NOMO-1 treated with dmso at 0.1 percent for 144 hours (cell line): ENCODE results near the gene TSHZ2.

Source experiments
- DNase-seq: peaks from one replicate; lab custom pipeline; 2025; ENCODE audit not compliant: unreplicated experiment; lab: John Stamatoyannopoulos, UW

TSHZ2 gene

GRCh38 chr20:53194306-53195290, 222.4 kb downstream of the TSHZ2 start:
- no peak for DNase-seq

- DNase-seq, result no peak
Observed at GRCh38 chr20:53195876-53196610, 223.9 kb downstream of the TSHZ2 start.

DNA sequence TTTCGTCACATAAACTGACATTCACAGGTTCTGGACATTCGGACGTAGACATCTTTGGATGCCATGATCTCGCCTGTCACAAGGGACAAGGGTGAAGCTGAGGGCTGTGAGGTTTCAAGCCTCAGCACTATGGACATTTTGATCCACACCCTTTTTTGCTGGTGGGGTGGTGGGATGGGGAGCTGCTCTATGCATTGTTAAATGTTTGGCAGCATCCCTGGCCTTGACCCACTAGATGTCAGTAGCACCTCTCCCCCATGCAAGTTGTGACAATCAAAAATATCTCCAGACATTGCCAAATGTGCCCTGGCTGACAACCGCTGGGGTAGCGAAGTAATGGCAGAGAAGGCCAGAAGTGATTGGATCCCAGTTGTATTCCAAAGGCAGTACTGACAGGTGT, 229.4 kb downstream of the TSHZ2 start:
- no peak for DNase-seq

DNA sequence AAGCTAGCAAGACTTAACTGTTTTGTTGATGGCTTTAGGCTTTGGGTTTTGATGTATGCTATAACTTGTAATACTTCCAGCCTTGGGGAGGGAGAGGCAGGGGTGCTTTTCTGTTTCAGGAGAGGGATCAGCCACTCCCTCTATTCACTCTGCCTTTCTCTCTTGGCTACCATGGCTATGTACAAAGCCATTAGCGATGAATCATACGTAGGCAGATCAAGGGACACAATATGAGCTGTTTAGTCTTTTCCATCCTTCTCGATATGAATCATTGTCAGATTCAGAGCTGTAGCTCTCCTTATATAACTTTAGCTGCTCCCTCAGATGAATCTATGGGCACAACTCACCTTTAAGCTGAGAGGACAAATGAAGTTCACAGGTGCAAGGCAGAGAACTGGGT, 230.6 kb downstream of the TSHZ2 start:
- DNase-seq, result no peak

DNA sequence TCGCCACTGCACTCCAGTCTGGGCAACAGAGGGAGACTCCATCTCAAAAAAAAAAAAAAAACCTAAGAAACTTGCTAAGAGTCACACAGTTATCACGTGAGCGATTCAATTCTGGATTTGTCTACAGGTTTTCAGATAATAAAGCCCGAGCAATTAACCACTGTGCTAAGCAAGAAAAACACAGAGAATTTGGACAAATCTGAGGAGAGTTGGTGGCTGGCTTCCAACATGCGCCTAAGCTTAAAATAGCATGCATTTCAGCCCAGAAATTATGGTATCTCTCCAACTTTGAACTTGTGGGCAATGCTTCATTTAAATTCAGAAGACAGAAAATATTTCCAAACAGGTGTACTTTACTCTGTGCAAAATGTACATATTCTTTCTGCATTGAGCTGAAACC, 232.9 kb downstream of the TSHZ2 start:
- no peak for DNase-seq

- DNase-seq, result no peak
Observed at GRCh38 chr20:53208110-53208832, 236.1 kb downstream of the TSHZ2 start.

DNA sequence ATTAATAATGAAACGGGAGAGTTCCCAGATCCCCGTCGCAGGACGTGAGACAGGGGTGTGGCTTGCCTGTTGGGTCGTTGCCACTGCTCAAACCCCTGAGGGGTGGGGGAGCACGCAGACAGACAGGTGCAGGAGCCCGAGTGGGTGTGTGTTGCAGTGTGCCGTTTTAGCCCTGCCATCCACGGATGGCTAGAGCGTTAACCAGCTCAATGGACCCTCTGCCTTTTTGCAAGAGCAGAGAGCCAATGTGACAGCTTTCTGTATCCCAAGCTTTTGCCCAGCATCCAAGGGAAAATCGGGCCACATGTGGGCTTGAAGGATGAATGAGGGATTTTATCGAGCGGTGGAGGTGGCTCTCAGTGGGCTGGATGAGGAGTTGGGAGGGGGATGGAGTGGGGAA, 237.9 kb downstream of the TSHZ2 start:
- no peak for DNase-seq

- no peak for DNase-seq
Observed at GRCh38 chr20:53210931-53211330, 238.8 kb downstream of the TSHZ2 start.

DNA sequence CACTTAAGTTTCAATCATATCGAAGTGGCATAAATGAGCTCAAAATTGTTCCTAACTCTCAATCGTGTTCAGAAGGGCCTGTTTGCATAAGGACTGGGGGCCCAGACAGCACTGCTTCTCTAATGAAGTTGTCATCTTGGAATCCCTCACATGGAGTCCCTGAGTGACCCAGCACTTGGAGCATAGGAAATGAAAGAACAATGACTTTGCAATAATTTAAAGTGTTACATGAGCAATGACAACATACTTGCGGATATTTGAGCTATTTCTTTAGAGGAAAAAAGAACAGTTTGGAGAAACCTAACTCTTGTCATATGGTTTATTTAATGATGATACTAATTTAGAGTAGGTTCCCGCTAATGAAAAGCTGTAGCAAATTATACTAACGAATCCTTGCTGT, 239.9 kb downstream of the TSHZ2 start:
- no peak for DNase-seq

DNA sequence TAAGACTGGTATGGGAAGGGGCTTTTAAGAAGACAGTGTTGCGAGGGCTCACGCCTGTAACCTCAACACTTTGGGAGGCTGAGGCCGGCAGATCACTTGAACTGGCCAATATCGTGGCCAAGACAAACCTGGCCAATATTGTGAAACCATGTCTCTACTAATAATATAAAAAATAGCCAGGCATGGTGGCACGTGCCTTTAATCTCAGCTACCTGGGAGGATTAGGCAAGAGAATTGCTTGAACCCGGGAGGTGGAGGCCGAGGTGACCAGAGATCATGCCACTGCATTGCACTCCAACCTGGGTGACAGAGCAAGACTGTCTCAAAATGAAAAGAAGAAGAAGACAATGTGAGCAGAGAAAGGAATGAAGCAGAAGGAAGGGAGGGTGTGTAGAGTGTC, 242.2 kb downstream of the TSHZ2 start:
- DNase-seq, result no peak

DNA sequence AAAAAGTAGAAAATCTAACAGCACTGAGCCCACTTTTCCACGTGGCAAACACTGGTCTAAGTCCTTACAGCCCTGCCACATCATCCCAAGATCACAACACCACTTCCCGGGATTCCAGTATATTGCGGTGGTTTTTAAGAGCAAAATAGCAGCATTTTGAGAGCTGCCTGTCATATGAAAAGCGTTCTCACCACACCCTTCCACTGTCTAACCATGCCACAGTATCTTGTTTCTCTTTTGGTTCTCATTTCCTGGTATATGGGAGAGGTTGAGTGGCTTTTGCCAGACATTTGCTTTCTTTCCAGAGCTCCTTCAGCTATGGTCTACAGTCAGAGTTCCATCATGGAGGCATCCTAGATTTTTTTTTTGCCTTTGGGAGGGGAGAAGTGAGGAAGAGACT, 243.0 kb downstream of the TSHZ2 start:
- no peak for DNase-seq

GRCh38 chr20:53216478-53216855, 244.3 kb downstream of the TSHZ2 start:
- DNase-seq, result no peak

GRCh38 chr20:53216856-53217576, 244.9 kb downstream of the TSHZ2 start:
- no peak for DNase-seq

DNA sequence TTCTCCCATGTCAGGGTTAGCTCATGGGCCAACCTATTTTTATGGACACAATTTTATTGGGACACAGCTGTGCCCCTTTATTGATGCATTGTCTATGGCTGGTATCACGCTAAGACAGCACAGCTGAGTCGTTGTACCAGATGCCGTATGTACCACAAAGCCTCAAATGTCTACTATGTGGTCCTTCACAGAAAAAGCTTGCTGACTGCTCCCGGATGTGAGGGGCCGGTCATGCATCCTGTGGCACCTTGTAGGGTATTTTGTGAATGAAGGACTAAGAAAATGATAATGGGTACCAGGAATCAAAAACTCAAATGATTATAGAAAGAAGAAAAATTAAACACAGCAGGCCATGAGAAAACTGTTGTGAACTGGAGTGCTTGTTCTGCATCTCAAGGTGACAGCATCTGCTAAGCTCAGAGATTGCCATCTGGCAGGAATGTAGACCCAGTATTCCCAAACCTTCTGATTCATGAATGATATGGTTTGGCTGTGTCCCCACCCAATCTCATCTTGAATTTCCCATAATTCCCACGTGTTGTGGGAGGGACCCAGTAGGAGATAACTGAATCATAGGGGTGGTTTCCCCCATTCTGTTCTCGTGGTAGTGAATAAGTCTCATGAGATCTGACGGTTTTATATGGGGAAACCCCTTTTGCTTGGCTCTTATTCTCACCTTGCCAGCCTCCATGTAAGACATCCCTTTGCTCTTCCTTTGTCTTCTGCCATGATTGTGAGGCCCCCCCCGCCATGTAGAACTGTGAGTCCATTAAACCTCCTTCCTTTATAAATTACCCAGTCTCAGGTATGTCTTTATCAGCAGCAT, 248.5 kb downstream of the TSHZ2 start:
- no peak for DNase-seq

- no peak for DNase-seq
Observed at GRCh38 chr20:53221731-53222130, 249.6 kb downstream of the TSHZ2 start.

- DNase-seq, result no peak
Observed at GRCh38 chr20:53222416-53222815, 250.3 kb downstream of the TSHZ2 start.

GRCh38 chr20:53222932-53223331, 250.8 kb downstream of the TSHZ2 start:
- no peak for DNase-seq

GRCh38 chr20:53223626-53224172, 251.5 kb downstream of the TSHZ2 start:
- DNase-seq, result no peak

DNA sequence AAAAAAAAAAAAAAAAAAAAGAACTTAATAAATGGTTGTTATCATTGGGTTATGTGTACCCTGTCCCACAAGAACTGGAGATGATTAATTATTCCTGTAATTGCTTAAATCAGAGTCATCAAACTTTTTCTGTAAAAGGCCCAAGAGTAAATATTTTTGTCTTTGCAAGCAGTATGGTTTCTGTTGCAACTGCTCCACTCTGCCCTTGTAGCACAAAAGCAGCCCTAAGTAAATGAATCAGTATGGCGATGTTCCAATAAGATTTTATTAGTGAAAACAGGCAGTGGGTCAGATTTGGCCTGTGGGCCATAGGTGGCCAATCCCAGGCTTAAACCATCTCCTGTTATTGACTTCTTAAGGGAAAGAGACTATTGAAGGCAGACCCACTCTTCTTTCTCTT, 252.7 kb downstream of the TSHZ2 start:
- DNase-seq, result no peak

DNA sequence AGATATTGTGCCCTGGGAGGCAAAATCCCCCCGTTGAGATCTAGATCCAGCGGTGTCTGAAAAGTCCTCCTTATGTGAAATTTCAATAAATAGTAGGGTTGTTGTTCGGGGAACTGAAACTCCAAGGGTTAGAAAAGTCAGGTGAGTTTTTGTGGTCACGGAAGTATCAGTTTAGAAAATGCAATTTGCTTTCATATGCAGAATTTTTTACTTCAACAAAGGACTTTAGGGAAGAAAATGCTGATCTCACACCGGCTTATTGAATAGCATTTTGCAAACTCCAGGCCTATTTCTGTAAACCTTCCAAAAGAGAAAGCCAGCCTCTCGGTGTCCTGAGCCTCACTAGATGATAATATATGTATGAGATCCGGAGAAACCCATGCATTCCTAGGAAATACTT, 254.7 kb downstream of the TSHZ2 start:
- DNase-seq, result no peak
